Measurements from ENCODE around the gene CHMP5.
"Not testable (repeated sequence)": the region's sequence is repeated elsewhere in the genome, so short reads cannot be mapped to it uniquely, and the experiment has no call there.

Gene CHMP5

DNA sequence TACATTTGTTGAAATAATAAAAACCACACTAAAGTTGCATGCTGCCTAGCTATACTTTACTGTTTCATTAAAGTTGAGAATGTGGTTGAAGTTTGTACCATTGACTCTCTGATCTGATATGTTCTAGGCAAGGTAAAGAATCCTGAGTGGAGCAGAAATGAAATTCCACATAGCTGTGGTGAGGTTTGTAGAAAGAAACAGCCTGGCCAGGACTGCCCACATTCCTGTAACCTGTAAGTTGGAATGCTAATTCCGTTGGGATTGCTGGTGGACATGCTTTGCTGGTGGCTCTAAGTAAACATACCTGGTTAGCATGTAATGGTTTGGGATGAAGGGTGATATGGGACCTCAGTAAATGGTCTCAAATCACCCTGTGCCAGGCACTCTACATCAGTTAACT is 42.2 kb downstream of the CHMP5 start:
- POLR2A ChIA-PET: no interaction called here
- no peak overlapping the region for H3K4me3 ChIP-seq (ENCODE audit: low read depth, low read length)
- DNase-seq (ENCODE audit: low read depth, low spot score): no peak
- CTCF ChIA-PET: no interaction called here
- no peak for TF ChIP-seq CTCF (IDR thresholded peaks at IDR 0.05; ENCODE audit: insufficient read depth, low read length, missing control alignments)

- no peak for TF ChIP-seq CTCF (IDR thresholded peaks at IDR 0.05; ENCODE audit: insufficient read depth, low read length, missing control alignments)
- ChIA-PET POLR2A (no interaction called here), CTCF (interaction anchor here (1.3 to 2.8 kb wide), 4 partner anchors 9 to 23 kb away, joined by 3 to 8 read pairs (median 6); no protein-coding TSS in a partner anchor)
Observed at GRCh38 chr9:33309903-33310302, 45.1 kb downstream of the CHMP5 start.

GRCh38 chr9:33310748-33311147 is 45.9 kb downstream of the CHMP5 start:
- ChIA-PET CTCF (interaction anchor here (1.4 to 2.8 kb wide), 2 partner anchors 10 to 11 kb away, joined by 6 to 8 read pairs; no protein-coding TSS in a partner anchor), POLR2A (interaction anchor here (0.7 kb wide), 1 partner anchor 27 kb away, joined by 3 read pairs; no protein-coding TSS in a partner anchor)
- TF ChIP-seq CTCF (IDR thresholded peaks at IDR 0.05; ENCODE audit: insufficient read depth, low read length, missing control alignments): no peak
- H3K4me3 ChIP-seq (ENCODE audit: low read depth, low read length): no peak overlapping the region
- DNase-seq (ENCODE audit: low read depth, low spot score): no peak

More at GRCh38 chr9:33309903-33310302, 45.1 kb downstream of the CHMP5 start:
- DNase-seq (ENCODE audit: low read depth, low spot score): no peak
- no peak overlapping the region for H3K4me3 ChIP-seq (ENCODE audit: low read depth, low read length)

DNA sequence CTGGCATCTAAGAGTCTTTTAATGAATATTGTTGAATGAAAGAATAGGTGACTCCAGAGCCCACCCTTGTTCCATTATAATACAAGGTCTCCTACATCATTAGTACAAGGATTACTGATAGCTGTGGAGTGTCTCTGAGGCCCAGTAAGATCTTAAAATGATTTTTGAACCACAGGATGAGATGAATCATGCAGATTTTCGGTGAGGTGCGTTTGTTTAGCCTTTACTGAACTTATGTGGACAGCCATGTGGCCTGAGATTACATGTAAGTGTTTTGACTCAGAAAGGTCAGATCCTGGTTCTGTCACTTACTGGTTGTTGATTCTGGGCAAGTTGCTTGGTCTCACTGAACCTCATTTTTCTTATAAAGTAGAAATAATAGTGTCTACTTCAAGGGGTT is 47.1 kb downstream of the CHMP5 start:
- no peak overlapping the region for H3K4me3 ChIP-seq (ENCODE audit: low read depth, low read length)
- ChIA-PET CTCF (interaction anchor here (1.8 kb wide), 1 partner anchor 9 kb away, joined by 4 read pairs; no protein-coding TSS in a partner anchor), POLR2A (no interaction called here)
- TF ChIP-seq CTCF (IDR thresholded peaks at IDR 0.05; ENCODE audit: insufficient read depth, low read length, missing control alignments): no peak
- DNase-seq (ENCODE audit: low read depth, low spot score): no peak

DNA sequence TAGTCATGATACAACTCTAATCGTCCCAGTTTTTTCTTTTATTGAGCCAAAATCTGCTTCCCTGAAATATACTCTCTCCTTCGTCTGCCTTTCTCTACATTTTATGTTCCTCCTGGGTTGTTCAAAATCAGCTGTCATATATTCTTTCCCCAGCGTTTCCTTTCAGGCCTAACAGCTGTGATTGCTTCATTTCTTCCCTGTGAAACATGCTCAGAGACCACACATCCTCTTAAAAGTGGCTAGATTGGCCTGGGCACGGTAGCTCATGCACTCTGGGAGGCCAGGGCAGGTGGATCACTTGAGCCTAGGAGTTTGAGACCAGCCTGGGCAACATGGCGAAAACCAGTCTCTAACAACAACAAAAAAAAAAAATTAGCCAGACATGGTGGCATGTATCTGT is 50.5 kb downstream of the CHMP5 start:
- ChIA-PET POLR2A (no interaction called here), CTCF (no interaction called here)
- no peak overlapping the region for H3K4me3 ChIP-seq (ENCODE audit: low read depth, low read length)
- no peak for TF ChIP-seq CTCF (IDR thresholded peaks at IDR 0.05; ENCODE audit: insufficient read depth, low read length, missing control alignments)
- DNase-seq (ENCODE audit: low read depth, low spot score): no peak

DNA sequence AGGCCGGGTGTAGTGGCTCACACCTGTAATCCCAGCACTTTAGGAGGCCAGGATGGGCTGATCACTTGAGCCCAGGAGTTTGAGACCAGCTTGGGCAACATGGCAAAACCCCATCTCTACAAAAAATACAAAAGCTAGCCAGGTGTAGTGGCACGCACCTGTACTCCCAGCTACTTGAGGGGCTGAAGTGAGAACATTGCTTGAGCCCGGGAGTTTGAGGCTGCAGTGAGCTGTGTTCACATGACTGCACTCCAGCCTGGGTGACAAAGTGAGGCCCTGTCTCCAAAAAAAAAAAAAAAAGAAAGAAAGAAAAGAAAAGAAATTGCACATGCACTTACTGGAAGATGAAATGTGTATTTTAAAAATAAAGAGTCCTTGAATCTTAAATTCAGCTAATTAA is 52.3 kb downstream of the CHMP5 start:
- H3K4me3 ChIP-seq (ENCODE audit: low read depth, low read length); DNase-seq (ENCODE audit: low read depth, low spot score): not testable (repeated sequence)
- POLR2A ChIA-PET: interaction anchor here (1.0 kb wide), 1 partner anchor 15 kb away, joined by 3 read pairs; no protein-coding TSS in a partner anchor
- CTCF ChIA-PET: interaction anchor here (1.4 kb wide), 1 partner anchor 20 kb away, joined by 5 read pairs; no protein-coding TSS in a partner anchor

- POLR2A ChIA-PET: interaction anchor here (0.7 kb wide), 1 partner anchor 45 kb away, joined by 4 read pairs; no protein-coding TSS in a partner anchor
- CTCF ChIA-PET: interaction anchor here (0.7 kb wide), 1 partner anchor 9 kb away, joined by 3 read pairs; no protein-coding TSS in a partner anchor
- no peak for TF ChIP-seq CTCF (IDR thresholded peaks at IDR 0.05; ENCODE audit: insufficient read depth, low read length, missing control alignments)
Observed at GRCh38 chr9:33318225-33318624, 53.4 kb downstream of the CHMP5 start.

More at GRCh38 chr9:33318225-33318624, 53.4 kb downstream of the CHMP5 start:
- no peak overlapping the region for H3K4me3 ChIP-seq (ENCODE audit: low read depth, low read length)
- DNase-seq (ENCODE audit: low read depth, low spot score): no peak

Data from AG04449 (cell line).